CD4-positive, alpha-beta T cell (primary cell): ENCODE measurements around the gene SLC41A3. TPM values are rescaled to one million over a fixed set of nuclear protein-coding genes. Genes with fewer than 3 reads are reported as not detected.

Source experiments
- ATAC-seq: fragments of 200-7000 bp; cut with Tn5 transposase; one replicate; pipeline ENCODE4 v1.10.0; 2022; ENCODE audit warnings: mild to moderate bottlenecking; ENCODE audit not compliant: poor library complexity
- CTCF ChIA-PET: fragments of 350-600 bp; sonication (Branson Sonifier 250); formaldehyde crosslinking; loops from one replicate; lab custom pipeline; 2021; ENCODE audit warnings: antibody characterized with exemption, inconsistent platforms; lab: Charles Lee
- POLR2A ChIA-PET: fragments of 350-600 bp; sonication (Branson Sonifier 250); formaldehyde crosslinking; loops from one replicate; lab custom pipeline; 2021; ENCODE audit warnings: antibody characterized with exemption, inconsistent platforms; lab: Charles Lee
- DNase-seq, 14 experiments: peaks; one replicate each; pipeline ENCODE4 v3.0.0-alpha.2; 2013 to 2020; ENCODE audit warnings: mixed read lengths in 2 of 14
- H3K27ac ChIP-seq, 2 donors: one replicate each; pipeline versions ENCODE4 v1.5.1 to v1.7.0; 2013; ENCODE audit warnings: low read length in 2 of 2, low read depth in 1 of 2, mild to moderate bottlenecking in 1 of 2
- H3K27me3 ChIP-seq, 2 experiments: 1 replicate in 1 of 2; 2 replicates in 1 of 2; pipeline versions ENCODE4 v1.6.1 to v1.7.0; 2013; ENCODE audit warnings: low read length in 2 of 2, control low read depth in 1 of 2, mild to moderate bottlenecking in 1 of 2, moderate library complexity in 1 of 2; ENCODE audit not compliant: insufficient read depth in 2 of 2, control insufficient read depth in 1 of 2
- H3K36me3 ChIP-seq: one replicate; pipeline ENCODE4 v1.6.1; 2013; ENCODE audit warnings: low read length, control low read depth; ENCODE audit not compliant: insufficient read depth
- H3K4me1 ChIP-seq: one replicate; pipeline ENCODE4 v1.6.1; 2013; ENCODE audit warnings: low read length, control low read depth; ENCODE audit not compliant: insufficient read depth
- H3K4me3 ChIP-seq: one replicate; pipeline ENCODE4 v1.5.1; 2013; ENCODE audit warnings: mild to moderate bottlenecking, low read length, moderate library complexity
- H3K9me3 ChIP-seq, 2 experiments: 1 replicate in 1 of 2; 2 replicates in 1 of 2; pipeline versions ENCODE4 v1.6.1 to v1.7.0; 2013; ENCODE audit warnings: low read length in 2 of 2, mild to moderate bottlenecking in 2 of 2, control low read depth in 1 of 2, moderate library complexity in 1 of 2; ENCODE audit not compliant: control insufficient read depth in 1 of 2, insufficient read depth in 1 of 2
- H3K27ac Mint-ChIP-seq: one replicate; pipeline ENCODE4 v1.8.0; 2020; ENCODE audit warnings: mixed read lengths
- H3K27me3 Mint-ChIP-seq: one replicate; pipeline ENCODE4 v1.8.0; 2021; ENCODE audit warnings: mixed read lengths
- H3K36me3 Mint-ChIP-seq: one replicate; pipeline ENCODE4 v1.8.0; 2021; ENCODE audit warnings: low read depth, mixed read lengths
- H3K4me1 Mint-ChIP-seq: one replicate; pipeline ENCODE4 v1.8.0; 2021; ENCODE audit warnings: low read depth, mixed read lengths
- H3K4me3 Mint-ChIP-seq: one replicate; pipeline ENCODE4 v1.8.0; 2020; ENCODE audit warnings: mild to moderate bottlenecking, mixed read lengths
- H3K9me3 Mint-ChIP-seq: one replicate; pipeline ENCODE4 v1.8.0; 2020; ENCODE audit warnings: mixed read lengths
- intact Hi-C, 2 experiments: fragments of 100-400 bp; cut with DNase I in 1 of 2; cut with micrococcal nuclease in 1 of 2; formaldehyde crosslinking; loops; one replicate each; pipeline versions ENCODE4 v1.15.1 to v1.9.0; 2023 to 2025; cut with DNase I, micrococcal nuclease
- total RNA-seq, 174 experiments: library from RNA in 2 of 174; stranded (reverse) in 2 of 174; gene quantifications; one replicate each; pipeline ENCODE4 v1.2.3 and lab custom pipeline; 2021 to 2026
- TF ChIP-seq, protein P1 (sequence below): fragments of 200-600 bp; IDR thresholded peaks from one replicate; pipeline ENCODE4 v1.8.0; 2022; ENCODE audit warnings: antibody characterized with exemption, mild to moderate bottlenecking

SLC41A3 gene
- total RNA-seq, 2 experiments from 2014 or later, result 26.5 to 29.1 TPM

DNA sequence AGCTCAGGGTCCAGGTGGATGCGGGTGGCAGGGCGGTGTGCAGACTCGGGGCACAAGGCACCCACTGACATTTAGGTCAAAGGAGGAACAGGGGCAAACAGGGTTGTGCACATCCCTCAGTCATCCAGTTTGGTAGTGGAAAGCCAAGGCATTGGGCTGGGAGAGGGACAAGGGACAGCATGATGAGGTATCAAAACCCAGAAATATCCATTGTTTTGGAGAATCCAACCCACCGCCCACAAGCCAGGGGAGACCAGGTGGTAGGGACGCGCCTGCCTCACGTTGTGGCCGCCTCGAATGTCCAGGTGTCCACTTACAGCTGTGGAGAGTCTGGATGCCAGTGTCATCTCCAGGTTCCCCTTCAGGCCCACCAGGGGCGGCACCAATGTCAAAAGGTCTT is 33.3 kb downstream of the SLC41A3 start:
- ChIA-PET POLR2A (no interaction called here), CTCF (no interaction called here)
- Histone ChIP-seq H3K27ac (no peak overlapping the region), H3K4me1 (no peaks in the 10 kb centered on the region), H3K27me3 (no peaks in the 10 kb centered on the region), H3K9me3 (no peaks in the 10 kb centered on the region), H3K4me3 (no peak overlapping the region), H3K36me3 (peaks cover 8% of the 10 kb centered on the region)
- Mint-ChIP-seq H3K9me3 (no peaks in the 10 kb centered on the region), H3K36me3 (peaks cover 25% of the 10 kb centered on the region), H3K4me3 (no peak overlapping the region), H3K27ac (no peak overlapping the region), H3K4me1 (peaks cover 27% of the 10 kb centered on the region), H3K27me3 (no peaks in the 10 kb centered on the region)
- no peak for ATAC-seq
- TF ChIP-seq, protein P1, sequence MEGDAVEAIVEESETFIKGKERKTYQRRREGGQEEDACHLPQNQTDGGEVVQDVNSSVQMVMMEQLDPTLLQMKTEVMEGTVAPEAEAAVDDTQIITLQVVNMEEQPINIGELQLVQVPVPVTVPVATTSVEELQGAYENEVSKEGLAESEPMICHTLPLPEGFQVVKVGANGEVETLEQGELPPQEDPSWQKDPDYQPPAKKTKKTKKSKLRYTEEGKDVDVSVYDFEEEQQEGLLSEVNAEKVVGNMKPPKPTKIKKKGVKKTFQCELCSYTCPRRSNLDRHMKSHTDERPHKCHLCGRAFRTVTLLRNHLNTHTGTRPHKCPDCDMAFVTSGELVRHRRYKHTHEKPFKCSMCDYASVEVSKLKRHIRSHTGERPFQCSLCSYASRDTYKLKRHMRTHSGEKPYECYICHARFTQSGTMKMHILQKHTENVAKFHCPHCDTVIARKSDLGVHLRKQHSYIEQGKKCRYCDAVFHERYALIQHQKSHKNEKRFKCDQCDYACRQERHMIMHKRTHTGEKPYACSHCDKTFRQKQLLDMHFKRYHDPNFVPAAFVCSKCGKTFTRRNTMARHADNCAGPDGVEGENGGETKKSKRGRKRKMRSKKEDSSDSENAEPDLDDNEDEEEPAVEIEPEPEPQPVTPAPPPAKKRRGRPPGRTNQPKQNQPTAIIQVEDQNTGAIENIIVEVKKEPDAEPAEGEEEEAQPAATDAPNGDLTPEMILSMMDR, result no peak
- DNase-seq, result no peak
- intact Hi-C loops, result no loop called here

- CTCF ChIA-PET, result no interaction called here
- Mint-ChIP-seq H3K27me3 (no peaks in the 10 kb centered on the region), H3K9me3 (no peaks in the 10 kb centered on the region), H3K27ac (no peak overlapping the region), H3K4me1 (peaks cover 29% of the 10 kb centered on the region), H3K4me3 (no peak overlapping the region), H3K36me3 (peaks cover 31% of the 10 kb centered on the region)
- POLR2A ChIA-PET, result no interaction called here
- H3K27me3 ChIP-seq, result no peaks in the 10 kb centered on the region
- H3K4me1 ChIP-seq, result no peaks in the 10 kb centered on the region
- peaks cover 8% of the 10 kb centered on the region for H3K36me3 ChIP-seq
- TF ChIP-seq, protein P1, result no peak
- no peak overlapping the region for H3K27ac ChIP-seq
- DNase-seq, result no peak
- H3K4me3 ChIP-seq, result no peak overlapping the region
- no peak for ATAC-seq
- H3K9me3 ChIP-seq, result no peaks in the 10 kb centered on the region
- intact Hi-C loops, result no loop called here
These were observed 33.9 kb downstream of the SLC41A3 start for GRCh38 chr3:126050050-126050392.

DNA sequence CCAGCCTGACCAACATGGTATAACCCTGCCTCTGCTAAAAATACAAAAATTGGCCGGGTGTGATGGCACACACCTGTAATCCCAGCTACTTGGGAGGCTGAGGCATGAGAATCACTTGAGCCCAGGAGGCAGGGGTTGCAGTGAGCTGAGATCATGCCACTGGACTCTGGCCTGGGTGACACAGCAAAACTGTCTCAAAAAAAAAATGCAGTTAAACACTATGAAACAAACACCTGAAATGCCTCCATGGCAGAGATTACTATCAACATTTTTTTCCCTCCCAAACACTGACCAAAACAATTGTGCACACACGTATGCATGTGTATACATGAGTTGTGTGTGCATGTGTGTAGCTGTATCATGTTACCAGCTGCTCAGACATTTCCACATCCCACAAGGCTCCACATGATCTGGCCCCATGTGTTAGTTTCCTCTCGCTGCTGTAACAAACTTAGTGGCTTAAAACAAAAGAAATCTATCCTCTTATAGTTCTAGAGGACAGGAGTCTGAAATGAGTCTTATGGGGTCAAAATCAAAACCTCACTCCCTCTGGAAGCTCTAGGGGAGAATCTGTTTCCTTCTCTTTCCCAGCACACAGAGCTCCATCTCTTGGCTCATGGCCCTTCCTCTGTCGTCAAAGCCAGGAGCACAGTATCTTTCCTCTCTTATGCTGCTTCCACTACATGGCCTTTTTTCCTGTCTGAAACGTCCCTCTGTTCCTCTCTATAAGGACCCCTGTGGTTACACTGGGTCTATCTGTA is 34.5 kb downstream of the SLC41A3 start:
- TF ChIP-seq, protein P1, result no peak
- ChIA-PET CTCF (no interaction called here), POLR2A (no interaction called here)
- no peaks in the 10 kb centered on the region for H3K4me1 ChIP-seq
- H3K27ac Mint-ChIP-seq, result no peak overlapping the region
- intact Hi-C loops, result no loop called here
- ATAC-seq (no peak), DNase-seq (no peak)
- no peaks in the 10 kb centered on the region for H3K9me3 Mint-ChIP-seq
- no peak overlapping the region for H3K4me3 Mint-ChIP-seq
- no peaks in the 10 kb centered on the region for H3K9me3 ChIP-seq
- no peaks in the 10 kb centered on the region for H3K27me3 Mint-ChIP-seq
- H3K4me3 ChIP-seq, result no peak overlapping the region
- peaks cover 26% of the 10 kb centered on the region for H3K4me1 Mint-ChIP-seq
- H3K36me3 ChIP-seq, result peaks cover 8% of the 10 kb centered on the region
- H3K36me3 Mint-ChIP-seq, result peaks cover 34% of the 10 kb centered on the region
- H3K27me3 ChIP-seq, result no peaks in the 10 kb centered on the region
- H3K27ac ChIP-seq, result no peak overlapping the region
